Breast epithelium (tissue), 4 donors: ENCODE results near the gene SRPK1. TPM values are rescaled to one million over a fixed set of nuclear protein-coding genes. Genes with fewer than 3 reads are reported as not detected.
"Not testable (repeated sequence)": the region's sequence is repeated elsewhere in the genome, so short reads cannot be mapped to it uniquely, and the experiment has no call there.

Source experiments
- DNase-seq, 2 donors: peaks; one replicate each; pipeline ENCODE4 v3.0.0-alpha.2; 2019; ENCODE audit warnings: low spot score in 2 of 2
- H3K27ac ChIP-seq, 2 donors: fragments of 200-600 bp; sonication (generic) in 1 of 2; one replicate each; pipeline ENCODE4 v1.5.1; 2016 to 2019; ENCODE audit warnings: mild to moderate bottlenecking in 1 of 2
- H3K27me3 ChIP-seq, 2 donors: fragments of 200-600 bp; sonication (generic) in 1 of 2; one replicate each; pipeline versions ENCODE4 v1.5.1 to v1.6.0; 2017 to 2019; ENCODE audit warnings: control low read depth in 1 of 2, mild to moderate bottlenecking in 1 of 2
- H3K36me3 ChIP-seq: fragments of 200-600 bp; one replicate; pipeline ENCODE4 v1.5.1; 2019
- H3K4me1 ChIP-seq, 2 donors: fragments of 200-600 bp; sonication (generic); one replicate each; pipeline ENCODE4 v1.5.1; 2016 to 2019; ENCODE audit warnings: control low read depth in 1 of 2
- H3K4me3 ChIP-seq, 3 donors: fragments of 200-600 bp; sonication (generic); 1 replicate in 2 of 3; 2 replicates in 1 of 3; pipeline ENCODE4 v1.5.1; 2016 to 2019; ENCODE audit warnings: mild to moderate bottlenecking in 3 of 3, moderate library complexity in 2 of 3
- H3K9me3 ChIP-seq, 2 donors: fragments of 200-600 bp; sonication (generic) in 1 of 2; one replicate each; pipeline ENCODE4 v1.5.1; 2016 to 2019; ENCODE audit warnings: control low read depth in 1 of 2
- POLR2A ChIP-seq: fragments of 450-650 bp; IDR thresholded peaks from one replicate; pipeline ENCODE4 v1.6.1; 2016; ENCODE audit warnings: antibody characterized with exemption, mild to moderate bottlenecking, moderate library complexity
- POLR2AphosphoS5 ChIP-seq, 3 donors: sonication (generic); formaldehyde crosslinking; IDR thresholded peaks; one replicate each; pipeline ENCODE4 v1.6.1; 2017; ENCODE audit warnings: antibody characterized with exemption in 3 of 3
- intact Hi-C: fragments of 100-400 bp; cut with DNase I; formaldehyde crosslinking; loops from one replicate; pipeline ENCODE4 v1.15.1; 2023; ENCODE audit warnings: low total_unique reads
- total RNA-seq, 3 donors: library from RNA; depleted of rRNA; stranded (reverse); fragments of >200 nt; gene quantifications; one replicate each; pipeline ENCODE4 v1.1.0, GENCODE V29; 2016
- TF ChIP-seq, protein P1 (sequence below), 3 donors: fragments of 450-650 bp; IDR thresholded peaks; one replicate each; pipeline ENCODE4 v1.5.1; 2016 to 2017; ENCODE audit warnings: antibody characterized with exemption in 3 of 3, mild to moderate bottlenecking in 3 of 3, moderate library complexity in 3 of 3

Gene SRPK1
- total RNA-seq, 3 donors from 2014 or later, result 29.1 to 77.7 (median 61.3) TPM

DNA sequence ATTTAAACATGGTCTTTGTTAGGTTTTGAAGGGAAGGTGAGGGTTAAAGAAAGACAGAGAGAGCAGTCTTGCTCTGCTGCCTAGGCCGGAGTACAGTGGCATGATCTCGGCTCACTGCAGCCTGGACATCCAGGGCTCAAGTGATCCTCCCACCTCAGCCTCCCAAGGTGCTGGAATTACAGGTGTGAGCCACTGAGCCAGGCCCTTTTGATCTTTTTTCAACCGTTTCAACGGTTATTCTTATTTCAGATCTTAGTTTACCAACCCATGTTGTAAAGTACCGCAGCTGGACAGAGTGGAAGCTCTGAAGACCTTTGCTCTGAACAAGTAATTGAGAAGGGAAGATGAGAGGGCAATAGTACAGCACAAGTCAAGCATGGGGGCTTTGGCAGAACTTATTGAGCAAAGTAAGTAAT is 1.2 kb upstream of the SRPK1 start:
- Histone ChIP-seq H3K36me3 (no peaks in the 10 kb centered on the region), H3K27ac (no peak overlapping the region), H3K4me3 (no peak overlapping the region), H3K9me3 (no peaks in the 10 kb centered on the region), H3K27me3 (no peaks in the 10 kb centered on the region), H3K4me1 (peaks cover 0 to 3% of the 10 kb centered on the region in 2 donors)
- intact Hi-C loops, result no loop called here
- TF ChIP-seq POLR2A (no peak), POLR2AphosphoS5 (IDR thresholded peaks at IDR 0.05) (no peak)
- TF ChIP-seq, protein P1, sequence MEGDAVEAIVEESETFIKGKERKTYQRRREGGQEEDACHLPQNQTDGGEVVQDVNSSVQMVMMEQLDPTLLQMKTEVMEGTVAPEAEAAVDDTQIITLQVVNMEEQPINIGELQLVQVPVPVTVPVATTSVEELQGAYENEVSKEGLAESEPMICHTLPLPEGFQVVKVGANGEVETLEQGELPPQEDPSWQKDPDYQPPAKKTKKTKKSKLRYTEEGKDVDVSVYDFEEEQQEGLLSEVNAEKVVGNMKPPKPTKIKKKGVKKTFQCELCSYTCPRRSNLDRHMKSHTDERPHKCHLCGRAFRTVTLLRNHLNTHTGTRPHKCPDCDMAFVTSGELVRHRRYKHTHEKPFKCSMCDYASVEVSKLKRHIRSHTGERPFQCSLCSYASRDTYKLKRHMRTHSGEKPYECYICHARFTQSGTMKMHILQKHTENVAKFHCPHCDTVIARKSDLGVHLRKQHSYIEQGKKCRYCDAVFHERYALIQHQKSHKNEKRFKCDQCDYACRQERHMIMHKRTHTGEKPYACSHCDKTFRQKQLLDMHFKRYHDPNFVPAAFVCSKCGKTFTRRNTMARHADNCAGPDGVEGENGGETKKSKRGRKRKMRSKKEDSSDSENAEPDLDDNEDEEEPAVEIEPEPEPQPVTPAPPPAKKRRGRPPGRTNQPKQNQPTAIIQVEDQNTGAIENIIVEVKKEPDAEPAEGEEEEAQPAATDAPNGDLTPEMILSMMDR (IDR thresholded peaks at IDR 0.05), result no peak
- no peak for DNase-seq

DNA sequence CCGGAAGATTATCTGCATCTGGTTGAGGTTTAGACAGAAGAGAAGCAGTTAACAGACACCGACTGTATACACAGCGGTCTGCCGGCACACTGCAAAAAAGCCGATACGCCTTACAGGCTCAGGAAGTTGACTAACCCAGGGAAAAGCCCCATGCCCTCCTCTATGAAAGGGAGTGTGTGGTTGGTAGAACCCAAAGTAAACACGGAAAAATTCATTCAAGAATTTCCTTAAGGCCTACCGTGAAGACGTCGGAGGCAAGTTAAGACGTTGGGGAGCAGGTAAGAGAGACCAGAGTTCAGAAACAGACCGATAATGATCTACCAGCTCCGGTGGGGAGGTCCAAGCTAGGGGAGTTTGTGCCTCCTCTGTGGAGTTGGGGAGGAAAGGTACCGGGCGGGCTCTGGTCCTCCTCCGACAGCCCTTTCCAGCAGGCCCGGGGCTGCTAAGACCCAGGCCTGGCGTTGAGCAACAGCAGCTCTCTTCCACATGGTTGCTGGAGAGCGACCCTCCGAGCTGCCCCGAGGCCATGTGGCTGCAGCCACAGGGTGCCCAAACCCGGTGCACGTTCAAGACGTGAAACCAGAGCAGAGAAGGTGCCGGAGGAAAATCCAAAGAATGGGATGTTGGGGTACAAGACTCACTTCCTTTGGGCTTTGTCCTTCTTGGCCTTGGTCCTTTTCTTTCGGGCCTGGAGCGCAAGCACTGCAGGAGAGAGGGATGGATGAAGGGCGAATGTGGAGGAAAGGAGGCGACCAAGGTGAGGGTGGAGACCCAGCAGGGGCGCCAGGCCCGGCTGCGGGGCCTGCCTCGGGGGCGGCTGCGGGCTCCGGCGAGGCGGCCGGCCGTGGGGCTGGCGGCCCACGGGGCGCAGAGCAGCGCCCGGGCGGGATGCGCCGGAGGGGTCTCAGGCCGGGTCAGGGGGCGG is 809 bp downstream of the SRPK1 start:
- peaks cover 0 to 3% of the 10 kb centered on the region in 2 donors for H3K4me1 ChIP-seq
- no peaks in the 10 kb centered on the region for H3K36me3 ChIP-seq
- TF ChIP-seq POLR2A, result no peak
- peak in 1 of 3 donors; percentile 36 for TF ChIP-seq POLR2AphosphoS5 (IDR thresholded peaks at IDR 0.05)
- H3K27me3 ChIP-seq, result no peaks in the 10 kb centered on the region
- intact Hi-C loops, result no loop called here
- H3K4me3 ChIP-seq, result peak overlapping the region; percentile 78 to 80 (median 78)
- no peak for DNase-seq
- peak overlapping the region; percentile 81 to 86 for H3K27ac ChIP-seq
- no peaks in the 10 kb centered on the region for H3K9me3 ChIP-seq

DNA sequence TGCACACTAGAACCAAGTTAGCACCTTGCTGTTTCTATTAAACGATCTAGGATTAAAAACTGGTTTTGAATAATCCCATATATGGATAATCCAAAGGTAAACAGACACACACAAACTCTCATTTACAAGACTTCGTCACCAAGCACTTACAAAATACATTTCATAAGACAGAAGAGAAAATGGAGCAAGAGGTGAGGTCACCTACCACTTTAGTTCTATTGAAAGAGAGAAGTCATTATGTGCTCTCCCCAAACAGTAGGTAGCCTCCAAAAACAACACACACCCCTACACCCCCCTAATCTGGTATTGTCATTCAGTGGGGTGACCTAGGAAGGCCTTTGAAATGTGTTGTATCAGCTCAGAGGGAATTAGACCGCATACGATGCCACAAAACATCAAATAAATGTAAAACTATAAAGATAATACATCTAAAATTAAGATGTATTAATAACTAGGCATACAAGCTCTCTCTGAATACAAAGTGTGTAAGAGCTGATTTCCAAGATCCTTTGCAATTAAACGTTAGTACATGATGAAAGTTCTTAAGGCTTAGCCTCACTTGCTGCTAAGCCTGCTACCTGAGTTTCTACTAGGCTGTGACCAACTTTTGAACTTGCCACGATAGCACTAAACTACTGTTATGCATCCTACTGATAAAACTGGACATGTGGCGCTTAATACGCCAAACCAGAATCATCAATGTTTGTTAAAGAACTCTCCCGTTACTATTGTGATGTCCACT is 1.6 kb downstream of the SRPK1 start:
- H3K27me3 ChIP-seq, result no peaks in the 10 kb centered on the region
- intact Hi-C loops, result no loop called here
- peaks cover 0 to 3% of the 10 kb centered on the region in 2 donors for H3K4me1 ChIP-seq
- no peaks in the 10 kb centered on the region for H3K36me3 ChIP-seq
- H3K4me3 ChIP-seq, result peak overlapping the region; percentile 78 to 80 (median 78)
- TF ChIP-seq POLR2A (no peak), POLR2AphosphoS5 (IDR thresholded peaks at IDR 0.05) (no peak)
- TF ChIP-seq, protein P1 (IDR thresholded peaks at IDR 0.05), result no peak
- no peak for DNase-seq
- no peaks in the 10 kb centered on the region for H3K9me3 ChIP-seq
- peak overlapping the region; percentile 81 to 86 for H3K27ac ChIP-seq

DNA sequence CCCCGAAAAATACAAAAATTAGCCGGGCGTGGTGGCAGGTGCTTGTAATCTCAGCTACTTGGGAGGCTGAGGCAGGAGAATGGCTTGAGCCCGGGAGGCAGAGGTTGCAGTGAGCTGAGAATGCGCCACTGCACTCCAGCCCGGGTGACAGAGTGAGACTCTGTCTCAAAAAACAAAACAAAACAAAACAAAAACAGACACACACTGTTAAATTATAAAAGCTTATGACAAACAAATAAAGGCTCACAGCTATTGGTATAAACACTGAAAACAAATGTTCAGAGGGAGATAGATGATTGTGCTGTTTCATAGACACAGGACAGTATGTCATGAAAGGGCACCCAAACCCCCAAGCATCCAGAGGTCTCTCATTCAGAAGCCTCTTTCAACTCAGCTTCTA is 4.0 kb downstream of the SRPK1 start:
- H3K4me3 ChIP-seq, H3K4me1 ChIP-seq, intact Hi-C loops, H3K27me3 ChIP-seq, H3K36me3 ChIP-seq, H3K9me3 ChIP-seq, H3K27ac ChIP-seq, DNase-seq: not testable (repeated sequence)

DNA sequence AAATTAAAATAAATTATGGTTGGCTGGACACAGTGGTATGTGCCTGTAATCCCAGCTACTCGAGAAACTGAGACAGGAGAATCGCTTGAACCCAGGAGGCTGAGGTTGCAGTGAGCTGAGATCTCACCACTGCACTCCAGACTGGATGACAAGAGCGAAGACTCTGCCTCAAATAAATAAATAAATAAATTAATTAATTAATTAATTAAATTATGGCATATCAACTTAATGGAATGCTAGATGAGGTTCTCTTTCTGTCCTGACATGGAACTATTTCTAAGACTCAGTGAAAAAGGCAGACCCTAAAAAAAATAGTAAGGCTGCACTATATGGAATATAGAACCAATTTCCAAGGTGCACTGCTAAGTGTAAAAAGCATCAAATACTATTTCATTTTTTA is 4.8 kb downstream of the SRPK1 start:
- no peak for DNase-seq

More for the DNA sequence above, 4.8 kb downstream of the SRPK1 start:
- Histone ChIP-seq H3K4me3 (no peak overlapping the region), H3K36me3 (no peaks in the 10 kb centered on the region), H3K9me3 (no peaks in the 10 kb centered on the region), H3K4me1 (peaks cover 0 to 3% of the 10 kb centered on the region in 2 donors), H3K27ac (no peak overlapping the region), H3K27me3 (no peaks in the 10 kb centered on the region)
- TF ChIP-seq POLR2A (no peak), POLR2AphosphoS5 (IDR thresholded peaks at IDR 0.05) (no peak)
- TF ChIP-seq, protein P1 (IDR thresholded peaks at IDR 0.05), result no peak
- intact Hi-C loops, result no loop called here
